HG03460 (cell line): ENCODE data around the gene APOL3.
"Not testable (repeated sequence)": the region's sequence is repeated elsewhere in the genome, so short reads cannot be mapped to it uniquely, and the experiment has no call there.

Source experiments
- ATAC-seq: cut with Tn5 transposase; IDR thresholded peaks from one replicate; pipeline ENCODE4 v1.9.1; 2021; ENCODE audit not compliant: unreplicated experiment

APOL3 gene, protein sequence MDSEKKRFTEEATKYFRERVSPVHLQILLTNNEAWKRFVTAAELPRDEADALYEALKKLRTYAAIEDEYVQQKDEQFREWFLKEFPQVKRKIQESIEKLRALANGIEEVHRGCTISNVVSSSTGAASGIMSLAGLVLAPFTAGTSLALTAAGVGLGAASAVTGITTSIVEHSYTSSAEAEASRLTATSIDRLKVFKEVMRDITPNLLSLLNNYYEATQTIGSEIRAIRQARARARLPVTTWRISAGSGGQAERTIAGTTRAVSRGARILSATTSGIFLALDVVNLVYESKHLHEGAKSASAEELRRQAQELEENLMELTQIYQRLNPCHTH

DNA sequence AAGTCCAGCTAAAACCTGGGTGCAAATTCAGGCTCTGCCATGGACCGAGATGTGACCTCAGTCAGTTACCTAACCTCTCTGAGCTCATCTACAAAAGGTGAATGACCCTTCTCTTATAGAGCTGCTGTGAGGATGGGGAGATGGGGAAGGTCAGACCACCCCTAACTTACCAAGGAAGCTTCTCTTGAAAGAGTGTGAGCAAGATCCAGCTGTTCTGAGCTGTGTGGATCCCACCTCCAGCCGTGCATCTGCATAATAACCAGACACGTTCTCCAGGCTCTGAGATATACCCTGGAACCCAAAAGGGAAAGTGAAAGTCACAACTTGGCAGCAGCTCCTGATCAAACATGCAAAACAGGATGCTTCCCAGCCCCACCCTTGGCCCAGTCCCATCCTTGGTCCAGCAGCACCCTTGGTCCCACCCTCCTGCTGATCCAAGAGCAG, at the start of gene APOL3:
Gene APOL3, minus strand, starts transcription at position 257 of the 444 bp plus-strand sequence. CDS start 11,700 bp downstream, outside the sequence.
- peak; percentile 33 for ATAC-seq

DNA sequence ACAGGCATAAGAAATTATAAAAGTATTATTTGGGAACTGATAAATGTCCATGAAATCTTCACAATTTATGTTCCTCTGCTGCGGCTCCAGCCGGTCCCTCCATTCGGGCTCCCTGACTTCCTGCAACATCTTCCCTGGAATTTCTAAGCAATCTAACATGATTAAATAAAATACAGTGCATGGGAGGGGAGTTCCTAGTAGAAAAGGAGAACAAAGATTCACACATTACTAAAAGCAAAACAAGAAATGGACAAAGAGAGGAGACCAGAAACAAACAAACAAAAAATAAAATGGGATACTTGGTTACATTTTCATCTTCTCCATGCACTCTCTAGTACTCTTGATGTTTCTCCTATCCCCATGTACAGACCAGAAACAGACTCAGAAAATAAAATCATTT, 49.7 kb upstream of the APOL3 start:
- ATAC-seq = no peak

DNA sequence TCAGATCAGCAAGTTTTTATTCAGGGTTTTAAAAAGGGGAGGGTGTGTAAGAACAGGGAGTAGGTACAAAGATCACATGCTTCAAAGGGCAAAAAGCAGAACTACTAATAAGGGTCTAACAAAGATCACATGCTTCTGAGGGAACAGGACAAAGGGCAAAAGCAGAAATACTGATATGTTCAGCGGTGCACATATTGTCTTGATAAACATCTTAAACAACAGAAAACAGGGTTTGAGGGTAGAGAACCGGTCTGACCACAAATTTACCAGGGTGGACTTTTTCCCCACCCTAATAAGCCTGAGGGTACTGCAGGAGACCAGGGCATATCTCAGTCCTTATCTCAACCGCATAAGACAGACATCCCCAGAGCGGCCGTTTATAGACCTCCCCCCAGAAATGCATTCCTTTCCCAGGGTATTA, 48.9 kb upstream of the APOL3 start:
- not testable (repeated sequence) for ATAC-seq

DNA sequence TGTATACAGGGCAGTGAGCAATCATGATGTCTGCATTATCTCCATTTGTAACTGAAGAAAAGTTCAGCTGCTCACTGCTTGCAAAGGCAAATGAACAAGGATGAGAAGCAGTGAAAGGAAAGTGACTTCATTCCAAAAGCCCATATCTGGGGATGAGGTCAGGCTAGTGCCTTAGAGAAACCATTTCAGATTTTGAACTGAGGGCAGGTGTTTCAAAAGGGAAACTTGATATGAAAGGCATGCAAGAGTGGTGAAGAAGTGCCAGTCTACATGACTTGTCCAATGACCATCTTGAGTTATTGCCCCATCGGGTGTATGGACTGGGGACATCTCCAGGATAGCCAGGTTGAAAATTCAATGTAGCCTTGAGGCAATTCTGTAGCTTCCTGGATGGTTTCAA, 48.4 kb upstream of the APOL3 start:
- no peak for ATAC-seq

DNA sequence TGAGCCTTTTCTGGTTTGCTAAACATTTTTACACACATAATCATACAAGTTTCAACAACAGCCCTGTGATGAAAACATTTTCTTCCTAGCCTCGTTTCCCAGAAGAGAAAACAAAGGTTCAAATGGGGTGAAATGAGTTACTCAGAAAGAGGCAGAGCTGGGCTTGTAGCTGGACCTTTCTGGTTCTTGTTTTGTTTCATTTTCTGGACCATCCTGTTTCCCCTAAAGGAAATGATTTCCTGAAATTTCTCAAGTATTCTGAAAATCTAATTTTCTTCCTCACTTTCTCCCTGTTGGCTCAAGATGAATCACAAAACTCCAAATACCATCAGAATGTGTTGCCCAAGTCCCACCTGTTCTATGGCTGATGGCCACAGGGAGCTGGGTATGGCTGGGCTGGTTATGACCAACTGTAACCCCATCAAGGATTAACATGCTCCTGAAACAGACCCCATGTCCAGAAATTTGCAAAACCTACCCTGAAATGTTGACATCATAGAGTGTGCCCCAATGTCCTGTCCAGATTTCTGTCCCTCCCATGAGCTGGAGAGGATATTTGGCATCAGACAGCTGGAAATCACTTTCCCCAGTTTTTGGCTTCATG, 47.7 kb upstream of the APOL3 start:
- ATAC-seq = no peak

DNA sequence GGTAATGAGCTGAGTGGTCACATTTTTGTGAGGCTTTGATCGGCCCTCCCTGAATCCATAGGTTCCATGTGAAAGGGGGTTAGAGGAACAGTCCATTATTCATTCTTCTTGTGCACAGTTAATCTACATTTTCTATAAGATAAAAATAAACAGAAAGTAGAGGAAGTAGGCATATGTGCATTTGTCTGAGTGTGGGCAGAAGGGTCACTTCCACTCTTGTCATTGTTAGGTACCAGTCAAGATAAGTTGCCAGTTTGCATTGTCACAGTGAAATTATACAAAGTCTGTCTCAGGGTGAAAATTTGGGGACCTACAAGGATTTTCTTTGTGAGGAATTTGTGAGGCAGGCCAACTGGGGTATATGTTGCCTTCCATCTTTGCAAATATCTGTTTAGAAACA, 45.7 kb upstream of the APOL3 start:
- ATAC-seq = no peak

DNA sequence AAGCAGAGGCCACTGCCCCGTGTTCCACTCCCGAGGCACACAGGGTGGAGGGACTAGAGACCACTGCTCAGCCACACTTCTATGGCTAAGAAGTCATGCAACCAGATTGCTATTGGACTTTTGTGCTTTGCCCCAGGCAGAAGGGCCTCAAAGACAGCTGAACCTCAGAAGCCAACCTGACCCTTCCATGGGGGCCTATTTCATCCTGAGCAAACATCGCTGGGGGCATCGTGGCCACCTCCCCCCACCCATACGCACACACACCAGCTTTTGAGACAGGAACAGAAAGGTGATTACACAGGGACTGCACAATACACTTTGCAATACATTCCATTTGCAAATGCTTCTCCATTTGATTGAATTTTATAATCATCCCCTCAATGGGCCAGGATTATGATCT, 45.0 kb upstream of the APOL3 start:
- ATAC-seq = not testable (repeated sequence)

DNA sequence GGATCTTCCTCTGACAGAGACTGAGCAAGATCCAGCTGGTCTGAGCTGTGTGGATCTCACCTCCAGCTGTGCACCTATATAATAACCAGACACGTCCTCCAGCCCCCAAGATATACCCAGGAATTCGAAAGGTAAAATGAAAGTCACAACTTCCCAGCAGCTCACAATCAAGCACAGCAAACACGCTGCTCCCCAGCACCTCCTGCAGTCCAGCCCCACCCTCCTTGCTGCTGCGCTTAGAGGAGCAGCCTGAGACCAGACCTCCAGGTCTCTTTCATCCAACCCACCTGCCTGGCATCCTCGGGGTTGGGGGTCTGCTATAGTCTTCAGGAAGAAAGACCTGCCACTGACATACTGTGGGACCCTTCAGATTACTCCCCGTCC, 44.1 kb upstream of the APOL3 start:
- ATAC-seq = no peak

DNA sequence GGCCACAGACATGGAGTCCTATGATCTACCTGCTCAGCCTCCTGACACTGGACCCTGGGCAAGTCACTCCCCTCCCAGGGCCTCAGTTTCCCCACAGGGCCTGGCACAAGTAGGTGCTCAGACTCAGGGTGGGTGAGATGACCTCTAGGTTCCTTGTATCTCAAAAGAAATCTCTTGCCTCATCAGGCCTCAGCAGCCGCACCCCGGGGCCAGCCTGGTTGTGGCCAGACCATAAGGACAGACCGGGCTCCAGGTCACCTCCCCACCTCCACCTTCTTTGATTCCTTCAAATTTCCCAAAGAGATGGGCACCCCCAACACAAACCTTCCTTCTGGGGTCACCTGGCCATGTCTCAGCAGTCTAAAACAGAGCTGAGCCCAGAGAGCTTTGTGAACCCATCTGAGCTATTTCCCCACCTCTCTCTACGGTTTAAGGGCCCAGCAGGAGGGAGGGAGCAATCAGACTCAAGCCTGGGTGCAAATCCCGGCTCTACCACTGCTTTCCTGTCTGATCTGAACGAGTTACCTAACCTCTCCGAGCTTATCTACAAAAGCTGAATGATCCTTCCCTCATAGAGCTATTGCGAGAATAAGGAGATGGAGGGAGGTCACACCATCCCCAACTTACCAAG, 43.6 kb upstream of the APOL3 start:
- ATAC-seq = no peak

DNA sequence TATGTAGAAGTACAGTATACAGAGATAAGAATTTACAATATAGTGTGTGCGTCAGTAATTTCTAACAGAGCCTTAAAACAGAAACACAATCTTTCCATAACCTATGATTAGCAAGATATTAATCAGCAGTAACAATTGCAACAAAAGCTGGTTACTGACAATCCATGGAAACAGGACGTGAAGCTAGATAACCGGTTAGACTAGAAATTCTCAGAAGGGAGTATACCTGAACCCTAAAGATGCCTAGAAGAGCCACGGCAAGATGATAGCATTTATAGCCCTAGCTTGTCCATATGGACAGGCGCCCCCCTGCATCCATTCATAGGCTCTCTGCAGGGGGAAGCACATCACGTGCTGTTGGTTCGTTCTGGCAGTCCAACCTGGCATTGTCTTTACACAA, 42.9 kb upstream of the APOL3 start:
- not testable (repeated sequence) for ATAC-seq

DNA sequence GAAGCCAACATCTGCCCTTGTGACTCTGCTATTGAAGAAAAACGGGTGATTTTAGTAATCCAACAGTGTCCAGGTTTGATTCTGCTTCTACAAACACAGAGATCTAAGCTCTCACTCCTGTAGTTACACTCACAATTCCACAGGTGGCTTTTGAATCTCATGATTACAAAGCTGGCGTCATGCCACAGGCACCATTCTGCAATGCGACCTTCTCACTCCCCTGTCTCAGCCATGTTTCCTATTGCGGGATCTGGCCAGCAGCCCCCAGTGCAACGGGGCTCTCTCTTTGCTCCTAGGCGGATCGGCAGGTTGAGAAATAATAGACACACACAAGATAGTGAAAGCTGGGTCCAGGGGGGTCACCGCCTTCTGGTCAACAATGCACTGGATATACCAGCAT, 42.4 kb upstream of the APOL3 start:
- ATAC-seq = not testable (repeated sequence)

DNA sequence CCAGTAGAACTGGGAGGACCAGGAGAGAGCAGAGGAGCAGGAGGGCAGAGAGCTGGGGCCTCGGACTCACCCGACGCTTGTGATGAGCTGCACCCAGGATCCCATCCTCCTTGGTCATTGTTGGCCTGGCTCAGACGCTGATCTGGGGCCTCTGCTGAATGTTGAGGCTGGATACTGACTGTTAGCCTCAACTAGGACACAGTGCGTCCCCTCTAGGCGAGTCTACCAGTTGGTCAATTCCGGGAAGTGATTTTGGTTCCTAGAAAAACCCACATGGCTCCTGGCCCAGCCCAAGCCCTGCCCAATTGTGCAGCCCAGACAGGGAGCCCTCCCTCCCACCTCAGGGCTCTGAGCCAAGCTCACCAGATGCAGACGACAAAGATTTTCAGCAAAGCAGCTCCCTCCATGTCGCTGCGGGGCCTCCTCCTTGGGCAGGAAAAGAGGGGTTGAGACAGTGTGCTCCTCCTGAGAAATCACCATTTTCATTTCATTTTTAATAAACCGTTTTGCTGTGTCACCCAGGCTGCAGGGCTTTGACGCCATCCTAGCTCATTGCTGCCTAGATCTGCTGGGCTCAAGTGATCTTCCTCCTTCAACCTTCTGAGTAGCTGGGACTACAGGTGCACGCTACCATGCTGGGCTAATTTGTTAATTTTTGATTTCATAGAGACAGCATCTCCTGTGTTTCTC, 41.2 kb upstream of the APOL3 start, which contains the start of gene APOL4:
Gene APOL4, minus strand, starts transcription at position 180 of the 690 bp plus-strand sequence. Its CDS starts 75 bp downstream, at position 105.
- ATAC-seq = no peak

DNA sequence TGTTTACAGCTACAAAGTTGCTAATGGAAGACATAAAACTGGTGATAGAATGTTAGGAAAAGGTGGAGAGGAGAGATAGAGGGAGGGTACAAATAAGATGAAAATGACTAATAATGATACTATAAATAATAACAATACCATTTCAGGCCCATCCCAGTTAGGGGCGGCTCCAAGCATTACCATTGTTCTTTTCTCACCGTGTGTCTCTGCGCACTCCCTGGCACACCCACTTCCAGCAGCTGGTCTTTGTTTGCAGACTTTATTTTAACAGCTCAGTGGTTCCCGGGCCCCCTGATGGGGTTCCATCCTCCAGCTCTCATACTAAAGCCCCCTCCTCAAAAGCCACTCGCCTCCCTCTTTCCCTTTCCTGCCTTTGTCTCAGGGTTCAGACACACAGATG, 40.5 kb upstream of the APOL3 start:
- not testable (repeated sequence) for ATAC-seq

DNA sequence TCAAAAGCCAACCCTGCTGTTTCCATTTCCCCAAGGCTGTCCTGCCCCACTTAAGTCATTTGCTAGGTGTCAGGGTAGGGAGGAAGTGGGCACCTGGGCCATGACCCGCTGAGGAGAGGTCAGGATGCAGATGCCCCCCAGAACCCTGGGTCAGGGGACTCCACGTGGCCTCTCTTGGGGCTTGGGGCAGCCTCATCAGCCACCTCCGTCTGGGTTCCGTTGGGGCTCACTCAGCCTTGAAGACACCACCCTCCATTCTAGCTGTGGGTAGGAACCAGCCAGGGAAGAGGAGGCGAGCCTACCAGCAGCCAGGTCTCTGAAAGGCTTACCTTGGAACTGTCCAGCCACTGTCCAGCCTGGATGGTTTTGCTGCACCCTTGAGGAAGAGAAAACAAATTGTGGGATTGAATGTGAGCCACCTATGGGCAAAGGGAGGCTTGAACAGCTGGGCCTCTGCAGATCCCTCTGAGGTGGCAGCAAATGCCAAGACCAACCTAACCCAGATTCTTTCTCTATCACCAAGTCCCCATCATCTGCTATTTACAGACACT, 38.5 kb upstream of the APOL3 start:
- no peak for ATAC-seq

DNA sequence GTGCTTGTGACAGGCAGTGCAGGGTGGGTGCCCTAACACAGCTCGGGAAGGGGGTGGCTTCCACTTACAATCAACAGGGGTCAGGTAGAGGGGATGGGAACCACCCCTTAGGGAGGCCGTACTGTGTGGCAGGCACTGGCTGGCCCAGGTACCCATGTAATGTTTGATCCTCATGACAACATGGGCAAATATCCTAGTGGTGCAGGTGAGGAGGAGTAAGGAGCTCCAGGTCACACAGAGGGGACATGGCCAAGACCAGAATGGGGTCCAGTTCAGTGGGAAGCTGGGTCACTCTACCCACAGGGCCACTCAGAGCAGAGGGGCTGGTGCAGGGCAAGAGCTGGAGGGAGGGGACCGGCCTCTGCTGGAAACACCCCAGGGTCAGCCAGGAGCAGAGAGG, 38.0 kb upstream of the APOL3 start:
- ATAC-seq = no peak

DNA sequence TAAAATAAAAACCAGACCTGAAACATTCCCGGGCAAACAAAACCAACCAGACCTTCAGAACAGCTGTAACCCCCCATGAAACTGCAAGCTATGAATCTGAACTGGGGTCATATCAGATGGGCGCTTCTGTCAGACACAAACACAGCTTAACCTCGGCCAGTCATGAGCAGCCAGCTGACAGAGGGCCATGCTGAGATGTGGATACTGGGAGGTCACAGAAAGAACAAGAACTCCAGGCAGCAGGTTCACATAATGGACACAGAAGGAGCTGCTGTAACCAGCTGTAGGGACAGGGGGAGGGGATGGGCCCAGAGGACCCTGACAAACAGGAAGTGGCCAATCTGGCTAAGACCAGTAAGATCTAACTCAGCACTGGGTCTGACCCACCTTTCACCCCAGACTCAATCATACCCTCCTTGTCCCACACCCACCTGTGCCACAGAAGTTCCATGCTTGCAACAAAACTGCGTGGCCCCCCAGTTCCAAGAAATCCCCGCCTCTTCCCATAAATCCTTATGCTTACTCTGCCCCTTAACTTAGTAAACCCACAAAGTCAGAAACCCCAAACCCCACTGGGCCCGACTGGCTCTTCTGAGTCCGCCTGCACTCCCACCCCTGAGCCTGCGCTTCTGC, 37.1 kb upstream of the APOL3 start:
- ATAC-seq = no peak

DNA sequence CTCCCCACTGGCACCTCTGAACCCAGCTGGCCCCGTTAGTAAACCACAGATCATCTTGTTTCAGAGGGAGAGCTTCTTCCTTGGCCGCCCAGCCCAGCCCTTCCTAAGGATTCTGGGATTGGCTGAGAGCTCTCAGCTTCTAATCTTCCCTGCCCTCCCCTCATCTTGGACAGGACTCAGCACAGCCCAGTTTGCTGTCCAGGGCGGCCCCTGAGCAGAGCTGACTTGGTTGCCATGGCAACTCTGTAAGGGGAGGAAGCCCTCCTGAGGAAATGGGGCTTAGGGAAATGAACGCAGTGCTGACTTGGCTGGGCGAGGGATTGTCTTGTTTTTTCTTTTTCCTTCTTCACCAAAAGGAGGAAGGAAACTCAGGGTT, 36.5 kb upstream of the APOL3 start:
- no peak for ATAC-seq

DNA sequence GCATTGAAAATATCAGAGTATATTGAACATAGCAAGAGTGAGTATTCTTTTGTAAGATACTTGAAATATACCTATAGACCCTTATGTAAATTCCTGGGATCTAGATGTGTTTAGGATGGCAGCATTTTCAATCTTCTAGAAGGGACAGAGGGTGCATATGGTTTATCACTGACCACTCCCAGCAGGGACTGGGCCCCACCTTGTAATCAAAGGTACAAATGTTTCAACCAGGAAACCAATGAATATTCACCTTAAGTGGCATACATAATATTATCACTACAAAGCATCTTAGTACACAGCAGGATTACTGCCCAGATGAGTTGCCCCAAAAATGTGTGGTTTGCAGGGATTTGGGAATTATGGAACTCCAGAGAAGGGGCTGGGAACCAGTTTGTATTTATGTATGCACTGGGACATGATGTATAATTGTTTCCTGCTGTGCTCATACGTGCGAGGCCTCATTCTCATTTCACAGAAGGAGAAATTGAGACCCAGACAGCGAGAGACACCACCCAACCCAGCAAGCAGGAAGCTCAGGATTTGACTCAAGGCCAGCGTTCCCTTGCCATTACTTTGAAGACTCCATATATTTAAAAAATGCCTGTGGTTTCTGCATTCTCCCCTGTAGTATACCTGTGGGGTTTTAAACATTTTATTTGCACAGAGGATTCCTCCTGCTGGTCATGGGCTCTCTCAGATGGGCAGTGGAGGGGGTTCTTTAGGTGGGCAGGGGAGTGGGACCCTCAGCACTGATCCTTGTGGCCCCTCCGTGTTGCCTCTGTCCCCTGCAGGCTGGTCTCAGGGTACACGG, 35.9 kb upstream of the APOL3 start:
- ATAC-seq = no peak

DNA sequence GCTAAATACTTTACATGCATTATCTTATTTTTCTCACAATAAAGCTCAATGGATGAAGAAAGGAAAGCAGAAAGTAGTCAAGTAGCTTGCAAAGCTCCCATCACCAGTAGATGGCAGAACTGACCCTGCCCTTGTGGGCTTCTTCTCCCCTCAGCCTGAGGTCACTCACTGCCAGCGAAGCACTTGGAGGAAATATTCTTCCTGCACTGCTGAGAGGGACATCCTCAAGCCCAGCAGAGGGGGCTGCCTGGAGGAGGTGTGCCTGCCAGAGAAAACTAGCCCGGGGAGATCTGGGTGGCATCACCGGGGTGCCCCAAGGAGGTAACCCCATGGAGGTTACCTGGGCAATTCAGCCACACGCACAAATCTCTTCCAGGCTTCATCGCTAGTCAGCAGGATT, 34.4 kb upstream of the APOL3 start:
- no peak for ATAC-seq

DNA sequence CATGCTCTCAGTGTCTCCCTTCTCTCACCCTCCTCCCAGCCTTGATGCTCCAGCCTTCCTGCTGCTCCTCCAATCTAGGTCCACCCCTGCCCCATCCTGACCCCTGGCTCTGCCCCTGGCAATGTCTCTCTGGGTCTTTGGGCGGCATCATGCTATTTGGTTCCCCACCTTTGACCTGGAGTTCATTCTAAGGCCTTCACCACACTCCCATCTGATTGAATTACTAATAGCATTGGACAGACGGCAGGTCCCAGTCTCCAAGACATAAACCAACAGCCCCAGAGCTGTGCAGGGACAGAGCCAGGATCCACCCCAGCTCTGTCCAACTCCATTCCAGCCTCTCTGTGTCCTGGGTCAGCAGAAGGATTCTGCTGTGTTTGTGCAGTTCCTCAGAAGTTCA, 33.8 kb upstream of the APOL3 start:
- no peak for ATAC-seq
